GM23248 (cell line): Measurements from ENCODE around the gene KCND3. TPM values are rescaled to one million over a fixed set of nuclear protein-coding genes. Genes with fewer than 3 reads are reported as not detected.

Experiments
- DNase-seq: peaks from one replicate; pipeline ENCODE4 v3.0.0-alpha.2; 2015
- H2AFZ ChIP-seq: fragments of 200-600 bp; sonication (generic); 2 replicates; pipeline ENCODE4 v1.6.1; 2016; ENCODE audit warnings: antibody characterized with exemption
- H3F3A ChIP-seq: fragments of 200-600 bp; sonication (generic); 2 replicates; pipeline ENCODE4 v1.6.1; 2016; ENCODE audit warnings: mild to moderate bottlenecking, antibody characterized with exemption, mixed run types; ENCODE audit not compliant: insufficient read depth
- H3K27ac ChIP-seq: fragments of 200-600 bp; sonication (generic); 2 replicates; pipeline ENCODE4 v1.5.1; 2016; ENCODE audit warnings: mild to moderate bottlenecking
- H3K27me3 ChIP-seq: fragments of 200-600 bp; sonication (generic); replicated peaks from 2 replicates; pipeline ENCODE4 v1.6.1; 2016; ENCODE audit warnings: mild to moderate bottlenecking; ENCODE audit not compliant: insufficient read depth
- H3K36me3 ChIP-seq: fragments of 200-600 bp; sonication (generic); 2 replicates; pipeline ENCODE4 v1.6.1; 2016; ENCODE audit warnings: low read depth, mild to moderate bottlenecking
- H3K4me1 ChIP-seq: fragments of 200-600 bp; sonication (generic); 2 replicates; pipeline ENCODE4 v1.6.1; 2016; ENCODE audit warnings: mild to moderate bottlenecking; ENCODE audit not compliant: insufficient read depth
- H3K4me2 ChIP-seq: fragments of 200-600 bp; sonication (generic); one replicate; pipeline ENCODE4 v1.6.1; 2016; ENCODE audit warnings: mild to moderate bottlenecking; ENCODE audit not compliant: unreplicated experiment
- H3K4me3 ChIP-seq: fragments of 200-600 bp; sonication (generic); 2 replicates; pipeline ENCODE4 v1.5.1; 2016; ENCODE audit warnings: mild to moderate bottlenecking
- H3K79me2 ChIP-seq: fragments of 200-600 bp; sonication (generic); 2 replicates; pipeline ENCODE4 v1.6.1; 2016; ENCODE audit warnings: mild to moderate bottlenecking; ENCODE audit not compliant: insufficient read depth
- H3K9ac ChIP-seq: fragments of 200-600 bp; sonication (generic); 2 replicates; pipeline ENCODE4 v1.6.1; 2016; ENCODE audit warnings: mild to moderate bottlenecking
- H3K9me2 ChIP-seq: fragments of 200-600 bp; sonication (generic); 2 replicates; pipeline ENCODE4 v1.6.1; 2016; ENCODE audit warnings: mixed run types, mild to moderate bottlenecking, moderate library complexity; ENCODE audit not compliant: insufficient read depth
- H3K9me3 ChIP-seq: fragments of 200-600 bp; sonication (generic); one replicate; pipeline ENCODE4 v1.6.1; 2017; ENCODE audit warnings: low read depth
- H4K20me1 ChIP-seq: fragments of 200-600 bp; sonication (generic); 2 replicates; pipeline ENCODE4 v1.6.0; 2016; ENCODE audit not compliant: insufficient read depth
- EZH2 ChIP-seq: fragments of 200-600 bp; sonication (generic); IDR thresholded peaks from 2 replicates; pipeline ENCODE4 v1.6.1; 2018; ENCODE audit warnings: antibody characterized with exemption, mild to moderate bottlenecking; ENCODE audit not compliant: insufficient read depth, poor library complexity, severe bottlenecking
- EZH2phosphoT487 ChIP-seq: fragments of 200-600 bp; sonication (generic); IDR thresholded peaks from 2 replicates; pipeline ENCODE4 v1.6.1; 2018; ENCODE audit warnings: antibody characterized with exemption, moderate library complexity, mild to moderate bottlenecking, low read depth; ENCODE audit not compliant: insufficient read depth
- WGBS, 2 experiments: methylation state at CpG; one replicate each; pipeline ENCODE4 v1.1.6; 2015 to 2017; ENCODE audit warnings: low lambda C conversion rate in 2 of 2, low coverage in 1 of 2; ENCODE audit errors: missing lambda C conversion rate in 2 of 2; 5-methylcytosine and 5-hydroxymethylcytosine counted together
- in situ Hi-C: fragments of 300-500 bp; cut with MboI; formaldehyde crosslinking; loops from 2 replicates; pipeline ENCODE4 v1.15.0; 2020
- polyA plus RNA-seq: library from polyadenylated mRNA; unstranded; fragments of >200 nt; fragmentation: Nextera tagmentation; extraction: Ambion mirVana; gene quantifications from 2 replicates; pipeline ENCODE4 v1.2.1, GENCODE V29; 2016
- total RNA-seq: library from RNA; depleted of rRNA; stranded (reverse); fragments of >200 nt; shearing (Covaris generic); gene quantifications from 2 replicates; pipeline ENCODE4 v1.2.3, GENCODE V29; 2014

KCND3 gene
- total and polyA plus RNA-seq, 2 experiments from 2014 or later, result 0.08 to 0.22 TPM

DNA sequence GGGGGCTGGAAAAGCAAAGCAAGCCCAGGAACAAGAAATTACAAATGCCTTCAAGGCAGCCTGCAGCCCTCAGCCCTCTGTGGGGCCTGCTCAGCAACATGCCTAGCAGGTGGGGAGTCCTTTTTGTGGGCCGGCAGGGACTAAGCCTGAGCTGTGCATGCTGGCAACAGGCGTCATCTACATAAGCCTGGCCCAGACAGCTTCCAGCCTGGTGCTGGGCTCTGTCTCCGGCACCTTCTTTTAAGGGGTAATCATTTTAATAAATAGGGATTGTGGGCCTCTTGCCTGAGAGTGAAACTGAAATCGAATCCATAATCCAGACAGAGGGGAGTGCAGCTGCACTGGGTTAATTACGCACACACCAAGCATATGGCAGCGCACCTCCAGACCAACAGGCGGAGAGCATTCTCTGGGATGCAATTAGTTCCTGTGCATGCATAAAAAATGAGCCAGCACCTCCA is 137.2 kb downstream of the KCND3 start:
- 44 to 51% methylated on average over 7 of the region's 7 CpGs for WGBS, 2 experiments
- TF ChIP-seq EZH2phosphoT487 (no peak), EZH2 (no peak)
- Histone ChIP-seq H3K4me2 (no peak overlapping the region), H3F3A (no peaks in the 10 kb centered on the region), H3K27ac (no peak overlapping the region), H2AFZ (no peak overlapping the region), H3K4me3 (no peak overlapping the region), H3K9ac (no peak overlapping the region), H3K36me3 (no peaks in the 10 kb centered on the region), H3K27me3 (peaks cover 18% of the 10 kb centered on the region; the same call in 1 of the 2 replicates), H3K79me2 (no peaks in the 10 kb centered on the region), H4K20me1 (no peaks in the 10 kb centered on the region), H3K4me1 (no peaks in the 10 kb centered on the region), H3K9me3 (no peaks in the 10 kb centered on the region), H3K9me2 (no peaks in the 10 kb centered on the region)
- no peak for DNase-seq
- in situ Hi-C loops, result no loop called here

DNA sequence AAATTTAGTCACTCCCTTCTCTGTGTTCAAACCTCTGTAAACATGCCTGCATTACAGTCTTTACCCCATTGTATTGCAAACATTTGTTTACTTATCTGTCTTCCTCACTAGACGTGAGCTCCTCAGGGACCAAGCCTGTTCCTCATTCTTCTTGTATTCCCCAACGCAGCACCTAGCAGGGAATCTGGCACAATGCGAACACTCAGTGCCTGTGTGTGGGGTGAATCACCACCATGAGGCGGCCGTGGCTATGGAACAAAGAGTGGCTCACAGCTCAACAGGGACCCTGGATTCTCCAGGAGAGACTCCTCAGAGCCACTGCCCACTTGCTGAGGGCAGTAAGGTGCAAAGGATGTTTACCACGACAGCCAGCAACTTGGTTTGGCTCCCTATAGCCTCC is 137.9 kb downstream of the KCND3 start:
- Histone ChIP-seq H3K79me2 (no peaks in the 10 kb centered on the region), H3K36me3 (no peaks in the 10 kb centered on the region), H3K9ac (no peak overlapping the region), H3K9me2 (no peaks in the 10 kb centered on the region), H3K4me2 (no peak overlapping the region), H3F3A (no peaks in the 10 kb centered on the region), H3K27me3 (peaks cover 18% of the 10 kb centered on the region; the same call in 1 of the 2 replicates), H3K27ac (no peak overlapping the region), H3K4me1 (no peaks in the 10 kb centered on the region), H2AFZ (no peak overlapping the region), H3K4me3 (no peak overlapping the region), H3K9me3 (no peaks in the 10 kb centered on the region), H4K20me1 (no peaks in the 10 kb centered on the region)
- no peak for DNase-seq
- WGBS, 2 experiments, result 53% methylated on average over 6 of the region's 6 CpGs
- no peak for TF ChIP-seq EZH2phosphoT487
- no peak for TF ChIP-seq EZH2
- in situ Hi-C loops, result no loop called here

DNA sequence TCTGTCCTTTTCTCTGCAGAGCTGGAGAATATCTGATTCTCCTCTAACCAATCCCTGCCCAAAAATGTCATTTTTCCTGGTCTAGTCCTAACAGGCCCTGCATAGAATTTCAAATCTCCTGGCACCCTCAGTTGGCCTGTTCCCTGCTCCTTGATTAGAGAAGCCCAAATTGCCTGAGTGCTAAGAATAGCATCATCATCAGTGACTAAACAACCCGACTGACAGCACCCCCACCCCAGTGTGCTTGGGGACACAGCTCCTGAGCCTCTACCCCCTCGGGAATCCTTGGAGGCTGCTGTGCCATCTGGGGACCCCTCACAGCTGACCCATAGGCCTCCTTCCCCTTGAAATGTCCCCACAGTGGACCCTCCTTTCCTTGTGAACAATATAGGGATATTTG is 139.4 kb downstream of the KCND3 start:
- 12 to 19% methylated on average over 2 of the region's 2 CpGs for WGBS, 2 experiments
- Histone ChIP-seq H3K27ac (no peak overlapping the region), H3K4me1 (no peaks in the 10 kb centered on the region), H3K36me3 (no peaks in the 10 kb centered on the region), H3K9me2 (no peaks in the 10 kb centered on the region), H4K20me1 (no peaks in the 10 kb centered on the region), H3K27me3 (peaks cover 18% of the 10 kb centered on the region; the same call in 1 of the 2 replicates), H3K4me2 (no peak overlapping the region), H3K79me2 (no peaks in the 10 kb centered on the region), H2AFZ (no peak overlapping the region), H3F3A (no peaks in the 10 kb centered on the region), H3K9me3 (no peaks in the 10 kb centered on the region), H3K9ac (no peak overlapping the region), H3K4me3 (no peak overlapping the region)
- no peak for TF ChIP-seq EZH2phosphoT487
- no peak for TF ChIP-seq EZH2
- DNase-seq, result no peak
- in situ Hi-C loops, result no loop called here

DNA sequence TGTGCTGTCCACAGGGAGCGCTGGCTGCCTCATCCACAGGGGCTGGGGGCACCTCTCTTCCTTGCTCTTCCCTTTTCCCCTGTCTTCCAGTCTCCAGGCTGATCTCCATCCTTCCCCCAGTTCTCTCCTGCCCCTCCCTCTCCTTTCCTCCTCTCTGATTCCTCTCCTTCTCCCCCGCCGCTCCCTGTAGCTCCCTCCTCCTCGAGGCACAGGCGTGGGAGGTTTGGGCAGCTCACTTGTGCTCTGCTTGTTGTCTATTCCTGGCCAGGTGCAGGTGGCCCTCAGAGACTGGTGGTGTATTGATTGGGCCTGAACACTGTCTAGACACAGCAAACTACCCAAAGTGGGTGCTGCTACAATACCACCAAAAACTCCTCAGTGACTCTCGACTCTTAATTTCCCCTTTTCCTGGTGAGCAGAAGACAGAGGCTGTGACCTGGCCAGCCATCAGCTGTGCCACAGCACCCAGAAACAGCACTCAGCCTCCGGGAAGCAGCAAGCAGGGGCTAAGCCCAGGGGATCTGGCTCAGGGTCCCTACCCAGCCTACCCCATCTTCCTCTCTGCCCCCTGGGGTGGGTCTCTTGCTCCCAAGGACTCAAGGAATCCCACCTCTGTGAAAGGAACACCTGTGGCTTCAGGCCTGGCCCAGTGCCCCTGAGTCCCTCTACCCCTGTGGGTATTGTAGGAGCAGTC is 140.5 kb downstream of the KCND3 start:
- 36 to 38% methylated on average over 6 to 7 of the region's 7 CpGs for WGBS, 2 experiments
- no peak overlapping the region for H3K9ac ChIP-seq
- in situ Hi-C loops, result no loop called here

More for the DNA sequence above, 140.5 kb downstream of the KCND3 start:
- TF ChIP-seq EZH2, result no peak
- no peak for TF ChIP-seq EZH2phosphoT487
- no peak overlapping the region for H3K4me3 ChIP-seq
- H3F3A ChIP-seq, result no peaks in the 10 kb centered on the region
- no peak for DNase-seq
- H3K27ac ChIP-seq, result no peak overlapping the region
- H3K9me2 ChIP-seq, result no peaks in the 10 kb centered on the region
- H3K27me3 ChIP-seq, result peaks cover 17% of the 10 kb centered on the region; the same call in 1 of the 2 replicates
- no peak overlapping the region for H2AFZ ChIP-seq
- no peaks in the 10 kb centered on the region for H3K79me2 ChIP-seq
- no peaks in the 10 kb centered on the region for H3K9me3 ChIP-seq
- no peaks in the 10 kb centered on the region for H3K4me1 ChIP-seq
- H3K36me3 ChIP-seq, result no peaks in the 10 kb centered on the region
- no peak overlapping the region for H3K4me2 ChIP-seq
- no peaks in the 10 kb centered on the region for H4K20me1 ChIP-seq
